Epidermal melanocyte (primary cell): ENCODE data around the gene NUAK2.

Experiments used
- DNase-seq: peaks from one replicate; pipeline ENCODE4 v3.0.0; 2011; ENCODE audit warnings: low spot score; ENCODE audit not compliant: insufficient read length

The NUAK2 gene

DNA sequence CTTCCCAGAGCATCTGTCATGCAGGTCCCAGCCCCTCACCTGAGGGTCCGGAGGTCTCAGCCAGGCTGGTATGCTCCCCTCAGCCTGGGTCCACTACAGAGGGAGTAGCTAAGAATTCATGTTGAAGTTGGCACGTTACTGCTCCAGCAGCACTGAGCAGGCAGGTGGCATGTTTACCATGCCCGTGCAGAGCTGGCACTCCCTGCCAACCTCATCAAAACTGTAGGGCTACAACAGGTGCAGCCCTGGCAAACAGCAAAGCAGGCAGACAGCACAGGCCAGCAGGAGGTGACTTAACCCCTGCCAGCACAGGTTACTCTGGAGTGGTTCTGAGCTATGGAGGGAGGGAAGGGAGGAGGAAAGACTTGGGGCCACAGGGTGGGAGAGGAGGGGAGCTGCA, 46.4 kb downstream of the NUAK2 start:
- DNase-seq, result no peak

DNA sequence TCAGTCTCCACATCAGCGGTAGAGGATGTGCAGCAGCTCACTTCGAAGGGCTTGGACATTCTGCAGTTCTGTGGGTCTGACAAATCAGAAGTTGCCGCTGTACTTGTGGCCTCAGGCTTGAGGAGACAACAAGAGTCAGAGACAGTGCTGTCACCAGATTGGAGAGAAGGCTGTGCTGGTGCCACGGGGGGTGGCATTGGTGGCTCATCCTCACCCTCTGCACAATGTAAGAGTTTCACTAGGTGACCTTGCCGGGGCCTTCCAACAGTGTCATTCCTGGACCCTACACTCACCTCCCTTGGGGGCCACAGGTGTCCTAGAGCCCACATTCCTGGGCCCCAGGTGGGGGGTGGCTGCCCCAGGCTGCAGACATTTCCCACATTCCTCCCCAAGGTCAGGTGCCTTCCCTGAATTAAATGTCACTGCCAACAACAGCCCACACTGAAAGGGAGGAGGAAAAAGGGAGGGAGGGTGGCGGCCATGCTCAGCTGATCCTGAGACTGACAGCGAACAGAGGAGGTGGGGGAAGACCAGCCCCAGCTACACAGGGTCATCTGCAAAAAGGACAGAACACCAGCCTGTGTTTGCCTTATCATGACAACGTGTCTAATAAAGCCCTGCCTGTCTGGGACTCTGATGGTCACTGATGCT, 47.4 kb downstream of the NUAK2 start:
- no peak for DNase-seq

DNA sequence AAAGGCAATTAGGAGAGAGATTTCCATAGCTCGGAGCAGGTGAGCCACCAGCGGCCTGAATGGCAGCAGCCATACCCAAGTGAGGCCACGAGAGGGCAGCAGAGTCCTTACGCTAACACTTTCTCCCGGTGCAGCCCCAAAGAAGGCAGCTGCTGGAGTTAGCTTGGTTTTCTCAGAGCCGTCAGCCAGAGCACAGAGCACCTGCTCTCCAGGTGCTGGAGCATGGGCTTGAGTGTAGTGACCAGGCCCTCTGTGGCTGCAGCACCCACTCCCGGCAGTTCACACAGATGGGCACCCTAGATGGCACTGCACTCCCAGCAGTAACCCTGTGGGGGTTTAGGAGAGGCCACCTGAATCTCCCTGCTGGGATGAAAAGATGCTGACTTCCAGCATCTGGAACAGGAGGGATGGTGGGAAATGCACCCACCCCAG, 48.0 kb downstream of the NUAK2 start:
- DNase-seq, result peak; percentile 94

DNA sequence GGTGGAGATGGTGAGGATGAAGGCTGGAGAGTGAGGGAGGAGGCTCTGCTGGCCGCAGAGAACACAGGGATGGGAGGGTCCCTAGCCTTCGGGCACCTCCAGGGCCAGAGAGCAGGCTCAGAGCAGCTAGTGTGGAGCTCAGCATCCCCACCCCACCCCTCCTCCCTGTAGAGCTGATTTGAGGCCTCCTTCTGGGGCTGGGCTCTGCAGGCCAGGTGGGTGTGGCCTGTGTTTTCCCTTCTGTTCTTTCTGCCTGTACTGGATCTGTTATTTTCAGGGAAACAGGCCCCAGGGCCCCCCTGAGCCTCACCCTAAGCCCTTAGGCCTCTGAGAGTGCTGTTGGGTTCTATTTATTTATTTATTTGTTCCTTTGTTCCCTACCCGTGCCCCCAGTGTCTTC, 49.0 kb downstream of the NUAK2 start:
- no peak for DNase-seq

DNA sequence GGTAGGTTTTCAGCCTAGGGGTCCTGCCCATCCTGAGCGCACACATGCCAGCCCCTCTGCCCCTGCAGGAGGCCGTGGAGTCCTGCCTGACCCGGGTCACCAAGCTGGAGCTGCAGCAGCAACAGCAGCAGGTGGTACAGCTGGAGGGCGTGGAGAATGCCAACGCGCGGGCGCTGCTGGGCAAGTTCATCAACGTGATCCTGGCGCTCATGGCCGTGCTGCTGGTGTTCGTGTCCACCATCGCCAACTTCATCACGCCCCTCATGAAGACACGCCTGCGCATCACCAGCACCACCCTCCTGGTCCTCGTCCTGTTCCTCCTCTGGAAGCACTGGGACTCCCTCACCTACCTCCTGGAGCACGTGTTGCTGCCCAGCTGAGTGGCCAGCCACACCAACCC, 49.8 kb downstream of the NUAK2 start:
- no peak for DNase-seq

DNA sequence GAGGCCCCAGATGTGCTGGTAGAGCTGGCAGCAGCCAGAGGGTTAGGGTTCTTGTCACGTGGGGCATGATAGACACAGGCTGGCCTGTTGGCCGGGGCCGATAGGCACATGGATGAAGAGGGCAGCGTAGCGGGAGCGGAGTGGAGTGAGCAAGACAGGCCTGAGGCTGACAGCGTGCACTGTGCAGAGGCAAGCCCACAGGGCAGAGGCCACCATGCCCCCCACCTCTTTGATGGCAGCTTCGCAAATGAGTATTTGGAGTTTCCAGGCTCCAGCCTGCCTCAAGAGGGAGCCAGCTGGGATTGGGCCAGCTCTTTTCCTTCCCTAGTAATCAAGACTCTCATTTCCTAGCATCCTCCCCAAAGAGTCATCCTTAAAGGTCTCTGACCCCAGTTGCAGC, 50.3 kb downstream of the NUAK2 start:
- DNase-seq, result no peak

DNA sequence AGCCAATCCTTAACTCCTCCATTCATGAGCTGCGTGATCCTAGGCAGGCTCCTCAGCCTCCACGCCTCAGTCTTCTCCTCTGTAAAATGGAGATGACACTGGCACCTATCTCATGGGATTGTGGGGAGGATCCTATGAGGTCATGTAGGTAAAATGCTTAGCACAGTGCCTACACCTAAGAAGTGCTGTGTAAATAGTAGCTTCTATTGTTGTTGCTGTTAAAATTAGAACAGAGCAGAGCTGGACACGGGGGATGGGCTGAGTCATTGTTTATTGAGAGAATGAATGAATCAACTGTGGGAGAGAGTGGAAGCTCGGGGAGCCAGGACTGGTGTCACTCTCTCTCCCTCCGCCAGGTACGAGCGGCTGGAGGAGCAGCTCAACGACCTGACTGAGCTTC, 50.8 kb downstream of the NUAK2 start:
- DNase-seq, result no peak

DNA sequence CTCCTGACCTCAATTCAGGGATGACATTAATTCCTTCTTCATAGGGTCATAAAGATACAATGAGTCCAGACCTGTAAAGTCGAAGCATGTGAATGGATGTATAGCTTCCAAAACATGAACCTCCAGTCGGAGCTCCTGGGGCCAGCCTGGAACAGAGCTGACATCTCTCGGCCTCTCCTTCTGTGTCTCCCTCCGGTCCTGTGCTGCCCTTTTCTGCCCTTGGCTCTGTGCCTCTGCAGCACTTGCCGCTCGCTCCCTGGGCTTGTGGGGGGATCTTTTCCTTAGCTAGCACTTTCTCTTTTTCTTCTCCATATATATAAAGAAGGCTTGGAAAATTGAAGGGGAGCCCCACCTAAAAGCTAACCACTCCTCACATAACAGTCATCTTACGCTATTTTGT, 51.3 kb downstream of the NUAK2 start:
- DNase-seq, result no peak

DNA sequence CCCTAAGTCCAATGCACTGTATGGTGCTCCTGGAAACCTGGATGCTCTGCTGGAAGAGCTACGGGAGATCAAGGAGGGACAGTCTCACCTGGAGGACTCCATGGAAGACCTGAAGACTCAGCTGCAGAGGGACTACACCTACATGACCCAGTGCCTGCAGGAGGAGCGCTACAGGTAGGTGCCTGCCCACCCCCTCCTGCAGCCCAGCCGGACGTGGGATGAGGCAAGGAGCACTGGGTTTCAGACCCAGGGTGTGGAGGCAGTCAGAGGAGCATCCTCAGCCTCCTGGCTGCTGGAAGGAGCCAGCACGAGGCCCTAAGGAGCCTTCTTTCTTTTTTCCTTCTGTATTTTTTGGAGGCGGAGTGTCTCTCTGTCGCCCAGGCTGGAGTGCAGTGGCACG, 51.8 kb downstream of the NUAK2 start:
- DNase-seq, result no peak

DNA sequence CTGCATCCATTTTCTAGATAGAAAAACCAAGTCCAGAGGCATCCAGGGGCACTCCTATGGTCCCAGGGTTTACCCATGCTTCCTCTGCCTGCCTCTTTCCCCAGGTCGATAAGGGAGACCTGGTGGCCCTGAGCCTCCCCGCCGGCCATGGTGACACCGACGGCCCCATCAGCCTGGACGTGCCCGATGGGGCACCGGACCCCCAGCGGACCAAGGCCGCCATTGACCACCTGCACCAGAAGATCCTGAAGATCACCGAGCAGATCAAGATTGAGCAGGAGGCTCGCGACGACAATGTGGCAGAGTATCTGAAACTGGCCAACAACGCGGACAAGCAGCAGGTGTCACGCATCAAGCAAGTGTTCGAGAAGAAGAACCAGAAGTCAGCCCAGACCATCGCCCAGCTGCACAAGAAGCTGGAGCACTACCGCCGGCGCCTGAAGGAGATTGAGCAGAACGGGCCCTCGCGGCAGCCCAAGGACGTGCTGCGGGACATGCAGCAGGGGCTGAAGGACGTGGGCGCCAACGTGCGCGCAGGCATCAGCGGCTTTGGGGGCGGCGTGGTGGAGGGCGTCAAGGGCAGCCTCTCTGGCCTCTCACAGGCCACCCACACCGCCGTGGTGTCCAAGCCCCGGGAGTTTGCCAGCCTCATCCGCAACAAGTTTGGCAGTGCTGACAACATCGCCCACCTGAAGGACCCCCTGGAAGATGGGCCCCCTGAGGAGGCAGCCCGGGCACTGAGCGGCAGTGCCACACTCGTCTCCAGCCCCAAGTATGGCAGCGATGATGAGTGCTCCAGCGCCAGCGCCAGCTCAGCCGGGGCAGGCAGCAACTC, 52.5 kb downstream of the NUAK2 start:
- no peak for DNase-seq

DNA sequence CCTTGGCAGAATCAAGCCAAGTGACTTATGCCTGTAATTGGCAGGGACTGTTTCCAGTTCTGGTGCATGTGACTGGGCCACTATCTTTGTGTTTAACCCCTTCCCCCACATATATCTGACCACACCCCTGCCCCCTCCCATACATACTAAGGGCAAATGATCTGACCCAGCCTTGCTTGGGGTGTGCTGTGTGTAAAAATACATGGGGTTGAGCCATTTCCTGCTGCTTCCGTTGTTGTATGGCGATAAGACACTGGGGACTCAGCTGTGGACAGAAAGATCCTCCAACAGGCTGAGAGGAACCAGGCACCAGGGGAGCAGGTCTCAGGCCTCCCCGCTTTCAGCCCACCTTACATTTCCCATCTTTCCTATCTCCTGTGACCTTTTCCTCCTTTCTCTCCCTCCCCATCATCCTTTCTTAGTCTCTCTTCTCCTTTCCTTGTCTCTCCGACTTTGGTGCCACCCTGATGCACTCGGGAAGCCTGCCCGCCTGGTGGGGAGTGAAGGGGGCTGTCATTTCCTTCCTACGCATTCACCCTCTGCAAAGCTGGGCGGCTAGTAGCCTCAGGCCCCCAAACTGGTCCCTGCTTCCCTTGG, 54.1 kb downstream of the NUAK2 start:
- no peak for DNase-seq

DNA sequence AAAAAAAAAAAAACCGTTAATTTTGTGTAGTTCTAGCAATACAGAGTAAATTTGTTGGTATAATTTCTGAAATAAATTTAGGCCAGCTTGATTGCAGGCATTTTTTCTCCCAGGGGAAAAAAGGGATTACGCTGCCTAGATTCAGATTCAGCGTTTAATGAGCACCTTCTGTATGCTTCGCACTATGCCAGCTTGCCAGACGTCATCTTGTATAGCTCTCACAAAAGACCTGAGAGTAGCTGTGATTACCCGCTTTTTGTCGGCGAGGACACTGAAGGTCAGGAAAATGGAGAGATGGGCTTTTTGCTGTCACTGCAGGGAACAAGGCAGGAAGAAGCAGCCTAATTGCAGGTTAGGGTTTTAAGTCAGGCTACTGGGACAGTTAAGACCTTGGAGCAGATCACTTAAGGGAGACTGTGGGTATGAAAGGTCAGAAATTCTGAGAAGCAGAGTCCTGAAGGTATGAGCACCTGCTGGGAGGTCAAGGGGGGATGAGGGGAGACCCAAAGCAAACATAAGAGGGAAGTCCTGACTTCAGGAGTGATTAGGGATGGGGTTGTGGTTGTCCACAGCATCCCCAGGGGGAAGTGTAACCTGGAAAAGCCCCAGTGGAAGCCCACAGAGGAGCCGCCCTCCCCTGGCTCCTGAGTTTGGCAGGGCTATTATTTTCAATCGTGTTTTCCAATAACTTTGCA, 54.8 kb downstream of the NUAK2 start:
- no peak for DNase-seq

DNA sequence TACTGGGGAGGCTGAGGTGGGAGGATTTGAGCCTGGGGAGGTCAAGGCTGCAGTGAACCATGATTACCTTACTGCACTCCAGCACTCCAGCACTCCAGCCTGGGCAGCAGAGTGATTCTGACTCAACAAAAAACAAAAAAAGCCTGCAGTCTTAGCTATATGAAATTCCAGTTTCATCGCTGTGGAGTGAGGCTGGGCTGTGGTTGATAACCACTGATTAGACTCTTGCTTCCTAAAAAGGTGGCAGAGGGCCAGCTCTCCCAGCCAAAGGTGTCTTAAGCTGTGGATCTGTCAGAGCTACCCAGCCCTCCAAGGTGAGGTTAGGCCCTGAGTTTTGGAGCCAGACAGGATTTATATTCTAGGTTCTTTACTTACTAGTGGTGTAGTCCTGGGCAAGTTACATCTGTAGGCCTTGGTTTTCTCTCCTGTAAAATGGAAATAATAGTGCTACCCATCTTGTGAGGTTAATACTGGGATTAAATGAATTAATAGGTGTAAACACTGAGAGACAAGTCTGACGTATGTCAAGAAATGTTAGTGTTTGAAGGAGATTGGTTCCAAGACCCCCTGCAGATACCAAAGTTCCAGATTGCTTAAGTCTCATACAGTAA, 57.9 kb downstream of the NUAK2 start:
- no peak for DNase-seq

DNA sequence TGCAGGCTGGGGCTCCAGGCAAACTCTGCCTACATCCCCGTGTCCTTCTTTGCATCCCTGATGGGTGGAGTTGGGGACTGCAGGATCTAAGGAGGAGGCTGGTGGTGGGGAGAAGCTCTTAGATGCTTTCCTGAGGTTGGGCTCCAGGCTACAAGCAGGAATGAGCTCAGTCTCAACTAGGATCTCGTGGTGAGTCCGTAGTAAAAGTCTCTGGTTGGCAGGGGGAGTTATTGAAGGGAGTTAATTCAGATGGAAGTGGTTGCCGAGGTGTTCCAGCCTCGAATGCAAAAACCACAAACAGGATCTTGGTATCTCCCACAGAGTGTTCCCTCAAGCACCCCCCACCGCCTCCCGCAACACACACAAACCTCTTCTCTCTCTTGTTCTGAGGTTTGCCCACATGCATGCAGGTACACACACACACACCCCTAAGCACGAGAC, 58.8 kb downstream of the NUAK2 start:
- DNase-seq, result no peak

DNA sequence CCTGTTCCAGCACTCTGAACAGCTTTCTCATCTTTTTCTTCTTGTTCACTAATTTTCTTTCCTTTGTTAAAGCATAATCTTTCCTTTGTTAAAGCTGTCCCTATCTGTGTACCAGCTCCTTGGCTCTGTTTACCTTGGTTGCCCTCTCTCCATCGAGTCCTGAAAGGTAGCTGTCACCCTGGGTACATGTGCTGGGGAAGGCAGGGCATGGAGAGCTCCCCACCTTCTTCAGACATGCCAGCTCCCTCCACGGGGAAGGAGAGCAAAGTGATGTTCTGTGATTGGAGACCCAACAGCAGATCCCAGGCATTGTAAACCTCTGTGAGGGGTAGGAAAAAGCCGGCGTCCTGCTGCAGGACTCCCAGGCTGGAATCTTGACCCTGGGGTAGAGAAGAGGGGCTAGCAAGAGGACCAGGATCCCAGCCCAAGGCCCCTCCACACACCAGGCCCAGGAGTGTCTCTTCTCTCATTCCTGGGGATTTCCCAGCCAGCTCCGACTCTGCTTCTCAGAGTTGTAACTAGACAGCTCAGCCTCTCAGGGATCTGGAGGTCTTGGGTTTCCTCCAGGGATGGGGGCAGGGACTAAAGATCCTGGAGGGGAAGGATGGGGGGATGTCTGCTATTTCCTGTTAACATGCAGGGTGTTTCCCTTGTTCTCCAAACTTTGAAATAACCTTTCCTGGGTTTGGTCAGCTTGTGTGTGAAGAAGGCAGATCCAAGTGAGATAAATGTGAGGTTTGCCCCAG, 59.4 kb downstream of the NUAK2 start:
- no peak for DNase-seq

DNA sequence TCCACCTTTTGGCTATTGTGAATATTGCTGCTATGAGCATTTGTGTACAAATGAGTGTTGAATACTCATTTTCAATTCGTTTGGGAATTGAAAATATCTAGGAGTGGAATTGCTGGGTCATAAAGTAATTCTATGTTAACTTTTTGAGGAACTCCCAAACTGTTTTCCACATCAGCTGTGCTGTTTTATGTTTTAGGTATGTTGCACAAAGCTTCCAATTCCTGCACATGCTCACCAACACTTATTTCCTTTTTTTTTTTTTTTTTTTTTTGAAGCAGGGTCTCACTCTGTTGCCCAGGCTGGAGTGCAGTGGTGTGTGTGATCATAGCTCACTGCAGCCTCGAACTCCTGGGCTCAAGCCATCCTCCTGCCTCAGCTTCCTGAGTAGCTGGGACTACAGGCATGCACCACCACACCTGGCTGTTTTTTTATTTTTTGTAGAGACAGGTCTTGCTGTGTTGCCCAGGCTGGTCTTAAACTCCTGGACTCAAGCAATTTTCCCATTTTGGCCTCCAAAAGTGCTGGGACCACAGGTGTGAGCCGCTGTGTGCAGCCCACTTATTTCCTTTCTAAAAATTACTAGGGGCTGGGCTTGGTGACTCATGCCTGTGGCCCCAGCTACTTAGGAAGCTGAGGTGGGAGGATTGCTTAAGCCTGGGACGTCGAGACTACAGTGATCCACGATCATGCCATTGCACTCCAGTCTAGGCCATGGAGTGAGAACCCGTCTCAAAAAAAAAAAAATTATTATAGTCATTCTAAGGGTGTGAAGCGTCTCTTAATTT, 60.4 kb downstream of the NUAK2 start:
- DNase-seq, result no peak

DNA sequence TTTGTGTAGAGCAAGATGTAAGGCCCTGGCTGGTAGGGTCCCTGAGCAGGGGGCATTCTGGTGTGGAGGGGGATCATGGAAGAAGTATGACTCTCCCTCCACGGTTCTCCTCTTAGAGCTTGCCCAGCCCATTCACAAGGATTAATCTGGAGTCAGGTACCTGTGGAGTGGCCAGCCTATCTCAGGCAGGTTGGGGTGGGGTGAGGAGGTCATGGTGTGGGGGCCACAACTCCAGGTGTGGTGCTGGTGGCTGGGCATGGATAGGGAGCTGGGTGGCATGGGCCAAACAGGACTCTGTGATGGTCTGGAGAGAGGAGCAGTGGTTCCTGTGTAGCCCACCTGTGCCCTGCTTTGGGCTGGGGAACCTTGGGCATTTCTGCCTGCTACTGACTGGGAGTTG, 61.5 kb downstream of the NUAK2 start:
- DNase-seq, result no peak

DNA sequence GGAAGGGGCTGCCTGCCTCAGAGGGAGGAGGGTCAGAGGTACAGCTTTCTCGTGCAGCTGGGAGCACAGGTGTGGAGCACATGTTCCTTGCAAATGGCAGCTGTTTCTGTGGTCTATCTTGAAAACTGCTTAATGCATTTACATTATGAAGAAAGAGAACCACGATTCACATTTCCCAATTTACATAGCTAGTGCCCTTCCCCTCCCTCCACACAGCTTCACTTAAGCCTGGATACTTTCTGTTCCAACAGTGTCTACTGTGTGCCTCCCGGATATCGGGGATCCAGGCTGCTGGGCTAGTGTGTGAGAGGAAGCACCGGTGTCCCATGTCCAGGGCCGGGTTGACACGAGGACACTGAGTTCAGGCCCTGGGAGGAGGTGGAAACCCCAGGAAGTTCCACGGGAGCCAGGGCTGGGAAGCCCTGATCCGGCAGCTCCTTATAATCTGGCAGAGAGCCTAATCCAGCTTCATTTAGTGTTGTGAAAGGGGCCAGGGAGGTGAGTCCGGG, 62.2 kb downstream of the NUAK2 start:
- DNase-seq, result no peak

DNA sequence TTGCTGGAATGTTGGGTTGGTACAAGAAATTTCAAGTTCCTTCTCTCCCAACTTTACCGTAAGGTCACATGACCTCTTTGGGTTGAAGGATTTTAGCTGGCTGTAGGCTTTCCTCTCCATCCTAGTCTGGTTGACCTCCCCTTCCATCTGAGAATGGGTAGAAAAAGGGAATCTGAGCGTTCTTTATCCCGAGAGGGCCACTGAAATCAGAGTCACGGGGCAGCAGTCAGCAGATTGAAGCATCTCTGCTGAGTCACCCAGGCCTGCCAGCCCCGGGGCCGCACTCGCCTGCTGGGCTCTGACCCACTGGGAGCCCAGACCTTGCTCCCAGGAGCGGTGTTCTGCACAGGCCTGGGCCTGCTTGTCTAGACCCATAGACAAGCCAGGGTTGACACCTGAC, 62.8 kb downstream of the NUAK2 start:
- peak; percentile 85 for DNase-seq

DNA sequence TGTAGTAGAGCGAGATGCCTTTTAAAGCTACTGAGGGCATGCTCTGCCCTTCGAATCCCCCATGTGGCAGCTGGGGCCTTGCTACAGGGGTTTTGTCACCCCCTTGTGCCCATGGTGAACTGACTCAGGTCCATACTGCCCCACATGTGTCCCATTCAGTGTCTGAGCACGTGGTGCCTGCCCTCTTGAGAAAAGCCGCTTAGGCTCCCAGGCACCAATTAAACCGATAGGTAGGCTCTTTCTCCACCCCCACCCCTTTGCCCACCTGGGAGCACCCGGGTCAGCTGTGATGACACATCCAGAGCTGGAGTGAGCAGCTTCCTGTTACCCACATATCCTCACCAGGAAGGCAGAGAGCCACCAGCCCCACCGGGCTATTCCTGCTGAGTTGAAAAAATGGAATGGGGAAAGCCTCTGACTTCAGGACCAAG, 63.3 kb downstream of the NUAK2 start:
- no peak for DNase-seq
